ENCODE data around the gene NYNRIN. TPM values are rescaled to one million over a fixed set of nuclear protein-coding genes. Genes with fewer than 3 reads are reported as not detected.

NYNRIN gene
- total and polyA plus RNA-seq, 2 donors (not counting 3 experiments of a cell fraction or from before 2014, with no cell fraction given), result 37.2 to 42.8 TPM

DNA sequence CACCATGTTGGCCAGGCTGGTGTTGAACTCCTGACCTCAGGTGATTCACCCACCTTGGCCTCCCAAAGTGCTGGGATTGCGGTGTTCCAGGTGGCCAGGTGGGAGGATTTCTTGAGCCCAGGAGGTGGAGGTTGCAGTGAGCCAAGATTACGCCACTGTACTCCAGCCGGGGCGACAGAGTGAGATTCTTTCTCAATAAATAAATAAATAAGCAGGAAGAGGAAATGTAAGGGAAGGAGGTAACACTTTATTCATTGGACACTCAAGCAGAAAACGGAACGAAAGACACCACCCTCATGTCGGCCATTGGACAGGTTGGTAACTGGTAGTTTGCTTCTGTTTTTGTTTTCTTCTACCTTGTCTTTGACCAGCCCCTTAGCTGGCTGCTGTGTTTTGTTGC, 43.8 kb upstream of the NYNRIN start:
- H3K9ac ChIP-seq (replicated peaks; ENCODE audit: extremely low read depth, insufficient read depth, low read length), result no peak overlapping the region
- ChIA-PET POLR2A (no interaction called here), CTCF (interaction anchor here (1.3 kb wide), 1 partner anchor 76 kb away, joined by 4 read pairs; no protein-coding TSS in a partner anchor)
- dilution Hi-C loops (cut with MboI; ENCODE audit: extremely low pct_ligation_motif_present, low sequenced_read_pairs), result no loop called here
- TF ChIP-seq, protein P1, sequence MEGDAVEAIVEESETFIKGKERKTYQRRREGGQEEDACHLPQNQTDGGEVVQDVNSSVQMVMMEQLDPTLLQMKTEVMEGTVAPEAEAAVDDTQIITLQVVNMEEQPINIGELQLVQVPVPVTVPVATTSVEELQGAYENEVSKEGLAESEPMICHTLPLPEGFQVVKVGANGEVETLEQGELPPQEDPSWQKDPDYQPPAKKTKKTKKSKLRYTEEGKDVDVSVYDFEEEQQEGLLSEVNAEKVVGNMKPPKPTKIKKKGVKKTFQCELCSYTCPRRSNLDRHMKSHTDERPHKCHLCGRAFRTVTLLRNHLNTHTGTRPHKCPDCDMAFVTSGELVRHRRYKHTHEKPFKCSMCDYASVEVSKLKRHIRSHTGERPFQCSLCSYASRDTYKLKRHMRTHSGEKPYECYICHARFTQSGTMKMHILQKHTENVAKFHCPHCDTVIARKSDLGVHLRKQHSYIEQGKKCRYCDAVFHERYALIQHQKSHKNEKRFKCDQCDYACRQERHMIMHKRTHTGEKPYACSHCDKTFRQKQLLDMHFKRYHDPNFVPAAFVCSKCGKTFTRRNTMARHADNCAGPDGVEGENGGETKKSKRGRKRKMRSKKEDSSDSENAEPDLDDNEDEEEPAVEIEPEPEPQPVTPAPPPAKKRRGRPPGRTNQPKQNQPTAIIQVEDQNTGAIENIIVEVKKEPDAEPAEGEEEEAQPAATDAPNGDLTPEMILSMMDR (IDR thresholded peaks at IDR 0.05; ENCODE audit: extremely low read depth in 1 of 2, insufficient read depth in 1 of 2, low read depth in 1 of 2, low read length in 2 of 2), result no peak
- TF ChIP-seq JUN (IDR thresholded peaks at IDR 0.05; ENCODE audit: borderline replicate concordance, insufficient read depth, insufficient read length, low read depth) (no peak), MYC (IDR thresholded peaks at IDR 0.05; ENCODE audit: low read depth, low read length) (no peak), GATA2 (IDR thresholded peaks at IDR 0.05; ENCODE audit: insufficient read depth, insufficient read length, low read depth, low read length) (no peak), POLR2A (IDR thresholded peaks at IDR 0.05; ENCODE audit: low read depth, low read length) (no peak), FOS (IDR thresholded peaks at IDR 0.05; ENCODE audit: borderline replicate concordance, insufficient read depth, low read length) (no peak), EZH2 (IDR thresholded peaks at IDR 0.05; ENCODE audit: borderline replicate concordance, low read depth, low read length, severe bottlenecking) (no peak), POLR2AphosphoS5 (IDR thresholded peaks at IDR 0.05; ENCODE audit: insufficient read depth, low read depth, low read length) (no peak)
- TF ChIP-seq, protein P2, sequence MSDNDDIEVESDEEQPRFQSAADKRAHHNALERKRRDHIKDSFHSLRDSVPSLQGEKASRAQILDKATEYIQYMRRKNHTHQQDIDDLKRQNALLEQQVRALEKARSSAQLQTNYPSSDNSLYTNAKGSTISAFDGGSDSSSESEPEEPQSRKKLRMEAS (IDR thresholded peaks at IDR 0.05; ENCODE audit: insufficient read depth, insufficient read length), result no peak
- H3K27ac ChIP-seq (ENCODE audit: insufficient read depth, low read depth, low read length), result no peak overlapping the region
- BruUV-seq (replicated peaks), result no TSS peak
- FAIRE-seq, result no peak
- H3K4me2 ChIP-seq (ENCODE audit: insufficient read depth, low read length), result no peak overlapping the region
- no peaks in the 10 kb centered on the region for H4K20me1 ChIP-seq (replicated peaks; ENCODE audit: control insufficient read depth, extremely low read depth, insufficient read depth, low read length)
- no peak overlapping the region for H2AFZ ChIP-seq (ENCODE audit: low read depth, low read length)
- intact Hi-C loops (cut with micrococcal nuclease), result no loop called here
- H3K4me1 ChIP-seq (ENCODE audit: control insufficient read depth, extremely low read depth, insufficient read depth, low read length), result no peaks in the 10 kb centered on the region
- H3K36me3 ChIP-seq (ENCODE audit: control insufficient read depth in 2 of 2, extremely low read depth in 1 of 2, insufficient read depth in 2 of 2, low read length in 2 of 2), result no peaks in the 10 kb centered on the region
- no peaks in the 10 kb centered on the region for H3K79me2 ChIP-seq (ENCODE audit: control insufficient read depth, insufficient read depth, low read length)
- peaks cover 20 to 24% of the 10 kb centered on the region in 2 experiments for H3K27me3 ChIP-seq (ENCODE audit: control insufficient read depth in 2 of 2, insufficient read depth in 2 of 2, low read length in 2 of 2)
- H3K9me1 ChIP-seq (replicated peaks; ENCODE audit: control insufficient read depth, extremely low read depth, insufficient read depth, low read length), result no peaks in the 10 kb centered on the region
- no peak for DNase-seq (ENCODE audit: low read depth, low spot score)
- no peak overlapping the region for H3K4me3 ChIP-seq (replicated peaks in 1 of 3; ENCODE audit: insufficient read depth in 1 of 3, low read depth in 1 of 3, low read length in 3 of 3)
- H3K9me3 ChIP-seq (replicated peaks; ENCODE audit: control insufficient read depth, insufficient read depth, low read length), result no peaks in the 10 kb centered on the region

Data from endothelial cell of umbilical vein (primary cell).